ENCODE results near the gene VOPP1.
"Not testable (repeated sequence)": the region's sequence is repeated elsewhere in the genome, so short reads cannot be mapped to it uniquely, and the experiment has no call there.

Gene VOPP1

GRCh38 chr7:55484241-55484640, 88.1 kb downstream of the VOPP1 start:
- no peak for DNase-seq

GRCh38 chr7:55483046-55483445, 89.3 kb downstream of the VOPP1 start:
- no peak for DNase-seq

DNA sequence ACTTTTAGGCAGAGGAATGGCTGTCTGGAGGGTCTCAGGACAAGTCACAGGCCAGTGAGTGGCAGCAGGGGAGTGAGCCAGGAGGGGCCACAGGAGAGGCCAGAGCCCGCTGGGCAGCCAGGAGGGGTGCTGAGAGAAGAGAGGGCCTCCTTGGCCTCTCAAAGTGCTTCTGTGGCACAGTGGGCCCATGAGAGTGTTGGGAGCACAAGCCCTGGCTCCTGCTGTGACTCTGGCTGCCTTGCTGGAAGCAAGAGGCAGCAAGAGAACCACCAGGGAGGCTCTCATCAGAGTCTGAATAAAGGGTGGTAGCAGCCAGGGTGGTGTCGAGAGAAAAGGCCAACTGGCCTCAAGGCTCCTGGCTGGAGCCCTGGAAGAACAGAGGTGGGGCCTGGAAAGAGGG, 91.1 kb downstream of the VOPP1 start:
- no peak for DNase-seq

DNA sequence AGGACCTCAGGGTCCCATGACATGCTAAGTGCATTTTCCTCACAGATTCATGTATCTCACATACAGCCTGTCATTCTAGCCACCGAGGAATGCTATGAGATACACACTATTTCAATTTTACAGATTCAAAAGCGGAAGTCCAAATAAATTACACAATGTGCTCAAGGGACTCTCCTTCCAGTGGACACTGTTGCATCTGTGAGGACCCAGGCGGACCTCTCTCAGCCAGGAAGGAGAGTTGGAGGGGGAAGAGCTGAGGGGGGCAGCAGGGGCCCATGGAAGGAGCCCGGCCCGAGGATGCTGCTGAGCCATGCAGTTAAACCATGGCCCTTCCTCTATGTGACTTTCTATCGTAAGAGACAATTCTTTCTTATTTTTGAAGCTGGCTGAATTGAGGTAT, 93.6 kb downstream of the VOPP1 start:
- DNase-seq, result no peak

GRCh38 chr7:55477781-55478374, 94.4 kb downstream of the VOPP1 start:
- no peak for DNase-seq

DNA sequence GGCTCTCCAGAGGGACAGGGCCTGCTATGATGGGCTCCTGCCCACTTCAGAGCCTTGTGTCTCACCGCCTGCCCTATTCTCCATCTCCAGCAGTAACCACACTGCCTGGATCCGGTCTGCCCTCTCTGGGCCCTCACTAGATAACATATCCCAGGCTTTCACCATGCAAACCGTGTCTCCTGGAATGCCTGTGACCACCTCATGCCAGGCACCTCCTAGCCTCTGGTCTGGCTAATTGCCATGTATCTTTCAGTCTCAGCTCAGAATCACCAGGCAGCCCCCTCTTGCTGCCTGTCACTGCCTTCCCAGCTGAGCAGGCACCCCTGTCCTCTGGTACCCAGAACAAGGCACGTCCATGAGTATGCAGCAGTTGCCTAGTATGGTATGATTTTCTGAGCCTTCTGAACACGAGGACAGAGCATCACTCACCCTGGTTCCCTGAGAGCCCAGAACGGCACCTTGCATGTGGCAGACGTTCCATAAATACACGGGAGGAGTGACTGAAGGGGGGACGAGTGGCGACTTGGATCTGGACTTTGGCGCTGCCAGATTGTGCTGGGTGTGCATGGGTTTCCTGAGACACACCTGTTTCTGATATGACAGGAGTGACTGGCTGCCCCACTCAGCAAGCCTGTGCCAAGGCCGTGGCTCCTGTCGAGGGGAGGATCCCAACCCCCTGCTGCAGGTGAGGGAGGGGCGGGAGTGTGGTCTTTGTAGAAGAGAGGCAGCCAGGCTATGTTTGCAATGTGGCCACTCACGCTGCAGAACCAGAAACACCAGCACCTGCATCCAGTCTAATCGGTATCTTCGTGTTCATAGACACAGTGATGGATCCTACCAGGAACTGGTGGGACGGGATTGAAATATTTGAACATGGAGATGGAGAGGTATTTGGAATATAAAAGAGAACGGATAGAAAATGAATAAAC, 95.2 kb downstream of the VOPP1 start:
- no peak for DNase-seq

- no peak for DNase-seq
These were observed 96.2 kb downstream of the VOPP1 start for GRCh38 chr7:55475855-55476803.

GRCh38 chr7:55474944-55475854, 97.1 kb downstream of the VOPP1 start:
- DNase-seq, result no peak

GRCh38 chr7:55473932-55474331, 98.4 kb downstream of the VOPP1 start:
- DNase-seq, result no peak

- DNase-seq, result no peak
These were observed 99.2 kb downstream of the VOPP1 start for GRCh38 chr7:55472928-55473725.

GRCh38 chr7:55472406-55472805, 99.9 kb downstream of the VOPP1 start:
- DNase-seq, result not testable (repeated sequence)

DNA sequence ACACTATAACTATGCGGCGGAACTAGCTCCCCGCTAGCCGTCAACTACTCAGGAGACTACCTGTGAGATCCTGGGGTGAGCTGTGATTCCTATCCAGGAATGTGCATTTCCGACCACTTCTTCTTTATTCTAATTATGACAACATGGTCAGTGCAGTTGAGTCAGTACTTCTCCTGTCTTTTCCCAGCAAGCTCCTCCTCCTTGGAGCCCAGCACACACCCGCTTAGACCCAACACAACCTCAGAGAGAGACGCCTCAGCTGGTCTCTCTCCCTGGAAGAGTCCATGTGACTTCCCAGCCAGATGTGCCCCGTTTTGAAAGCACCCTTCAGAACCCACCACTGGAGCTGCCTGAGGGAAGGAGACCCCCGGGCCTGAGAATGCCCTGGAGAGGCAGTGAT, 100.7 kb downstream of the VOPP1 start:
- DNase-seq, result not testable (repeated sequence)

DNA sequence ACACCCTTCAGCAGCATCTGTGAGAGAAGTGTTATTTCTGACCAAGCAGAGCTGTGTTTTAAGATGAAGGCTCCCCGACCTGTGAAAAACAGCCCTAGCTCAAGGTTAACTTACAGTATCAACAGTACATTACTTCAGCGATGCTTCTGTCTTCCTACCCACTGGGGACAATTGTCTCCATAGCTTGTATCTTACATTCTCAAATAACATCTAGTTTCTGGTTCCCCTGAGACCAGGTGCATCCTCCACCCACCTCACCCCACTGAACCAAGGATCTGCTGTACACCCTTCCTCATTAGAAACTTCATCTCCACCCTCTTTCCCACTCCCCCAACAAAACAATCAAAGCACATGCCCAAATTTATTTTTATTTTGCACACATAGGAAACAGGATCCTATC, 102.0 kb downstream of the VOPP1 start:
- DNase-seq, result no peak

GRCh38 chr7:55469721-55470120, 102.6 kb downstream of the VOPP1 start:
- no peak for DNase-seq

- DNase-seq, result no peak
These were observed 103.0 kb downstream of the VOPP1 start for GRCh38 chr7:55469271-55469681.

- no peak for DNase-seq
These were observed 103.8 kb downstream of the VOPP1 start for GRCh38 chr7:55468495-55468894.

- no peak for DNase-seq
These were observed 105.2 kb downstream of the VOPP1 start for GRCh38 chr7:55467047-55467593.

DNA sequence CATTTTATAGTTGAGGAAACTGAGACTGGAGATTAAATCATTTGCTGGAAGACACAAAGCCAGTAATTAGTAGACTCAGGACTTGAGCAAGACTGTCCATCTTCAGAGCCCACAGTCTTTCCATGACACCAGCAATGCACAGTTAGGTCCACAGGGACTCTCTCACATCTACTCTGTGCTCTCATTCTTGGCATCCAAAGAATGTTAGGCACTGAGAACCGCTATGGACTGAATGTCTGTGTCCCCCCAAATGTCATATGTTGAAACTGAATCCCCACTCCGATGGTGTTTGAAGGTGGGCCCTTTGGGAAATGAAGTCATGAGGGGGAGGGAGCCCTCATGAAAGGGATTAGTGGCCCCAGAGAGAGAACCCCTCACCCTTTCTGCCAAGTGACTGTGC, 106.6 kb downstream of the VOPP1 start:
- no peak for DNase-seq

GRCh38 chr7:55464422-55464821, 107.9 kb downstream of the VOPP1 start:
- no peak for DNase-seq

DNA sequence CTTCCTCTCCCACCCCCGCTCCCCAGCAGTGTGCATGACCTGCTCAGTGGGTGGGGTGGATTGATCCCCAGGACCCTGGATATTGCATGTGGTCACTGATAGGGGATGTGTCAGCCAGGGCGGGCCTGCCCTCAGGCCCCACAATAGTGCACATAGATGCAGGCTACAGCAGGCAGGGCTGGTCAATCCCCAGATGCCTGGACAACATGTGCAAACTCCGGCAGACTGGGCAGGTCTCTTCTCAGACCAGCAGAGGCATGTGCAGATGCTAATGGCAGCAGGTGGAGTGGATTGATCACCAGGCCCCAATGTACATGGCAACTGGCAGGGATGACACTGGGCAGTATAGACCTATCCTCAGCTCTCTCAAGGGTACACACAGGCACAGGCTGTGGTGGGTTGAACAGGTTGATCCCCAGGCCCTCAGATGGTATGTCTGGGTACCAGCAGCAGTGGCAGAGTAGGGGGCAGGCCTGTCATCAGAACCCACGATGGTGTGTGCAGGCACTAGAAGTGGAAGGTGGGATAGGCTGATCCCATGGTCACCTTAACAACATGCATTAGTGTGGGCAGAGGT, 108.5 kb downstream of the VOPP1 start:
- no peak for DNase-seq

GRCh38 chr7:55458351-55458750, 114.0 kb downstream of the VOPP1 start:
- no peak for DNase-seq
